ENCODE results near the gene REV3L.

The REV3L gene

GRCh38 chr6:111358454-111358853 is 124.6 kb downstream of the REV3L start:
- Histone ChIP-seq H3K27ac (ENCODE audit: low read depth, low read length) (no peak overlapping the region), H3F3A (ENCODE audit: insufficient read depth) (no peaks in the 10 kb centered on the region; the same call in 1 of the 2 replicates), H3K9ac (ENCODE audit: low read length) (no peak overlapping the region), H3K79me2 (ENCODE audit: insufficient read depth, low read length) (no peaks in the 10 kb centered on the region), H3K27me3 (ENCODE audit: low read length) (no peaks in the 10 kb centered on the region), H3K4me3 (ENCODE audit: insufficient read depth, low read length, poor library complexity, severe bottlenecking) (no peak overlapping the region), H3K9me3 (ENCODE audit: insufficient read depth, low read length) (no peaks in the 10 kb centered on the region), H2AFZ (ENCODE audit: low read depth, low read length, severe bottlenecking) (no peak overlapping the region), H3K9me2 (replicated peaks; ENCODE audit: insufficient read depth, low read length) (no peaks in the 10 kb centered on the region), H3K4me2 (ENCODE audit: low read depth, low read length, poor library complexity, severe bottlenecking) (no peak overlapping the region), H3K36me3 (ENCODE audit: low read length) (peaks cover 34% of the 10 kb centered on the region), H4K20me1 (ENCODE audit: low read depth, low read length) (no peaks in the 10 kb centered on the region)
- no peak for TF ChIP-seq EZH2phosphoT487 (conservative IDR thresholded peaks at IDR 0.05; ENCODE audit: low read length)
- TF ChIP-seq CTCF (IDR thresholded peaks at IDR 0.05; ENCODE audit: insufficient read depth, low read length, poor library complexity, severe bottlenecking): no peak

- no peak overlapping the region for H3K4me3 ChIP-seq (ENCODE audit: insufficient read depth, low read length, poor library complexity, severe bottlenecking)
- TF ChIP-seq EZH2phosphoT487 (conservative IDR thresholded peaks at IDR 0.05; ENCODE audit: low read length): no peak
- no peak for TF ChIP-seq CTCF (IDR thresholded peaks at IDR 0.05; ENCODE audit: insufficient read depth, low read length, poor library complexity, severe bottlenecking)
- H4K20me1 ChIP-seq (ENCODE audit: low read depth, low read length): no peaks in the 10 kb centered on the region
- H2AFZ ChIP-seq (ENCODE audit: low read depth, low read length, severe bottlenecking): no peak overlapping the region
- no peaks in the 10 kb centered on the region for H3K9me3 ChIP-seq (ENCODE audit: insufficient read depth, low read length)
- H3K36me3 ChIP-seq (ENCODE audit: low read length): peaks cover 34% of the 10 kb centered on the region
- H3F3A ChIP-seq (ENCODE audit: insufficient read depth): no peaks in the 10 kb centered on the region; the same call in 1 of the 2 replicates
- no peaks in the 10 kb centered on the region for H3K79me2 ChIP-seq (ENCODE audit: insufficient read depth, low read length)
- no peak overlapping the region for H3K4me2 ChIP-seq (ENCODE audit: low read depth, low read length, poor library complexity, severe bottlenecking)
- H3K27ac ChIP-seq (ENCODE audit: low read depth, low read length): no peak overlapping the region
- H3K27me3 ChIP-seq (ENCODE audit: low read length): no peaks in the 10 kb centered on the region
- H3K9ac ChIP-seq (ENCODE audit: low read length): no peak overlapping the region
- no peaks in the 10 kb centered on the region for H3K9me2 ChIP-seq (replicated peaks; ENCODE audit: insufficient read depth, low read length)
These were observed 125.3 kb downstream of the REV3L start for GRCh38 chr6:111357705-111358104.

GRCh38 chr6:111356551-111356950 is 126.5 kb downstream of the REV3L start:
- TF ChIP-seq EZH2phosphoT487 (conservative IDR thresholded peaks at IDR 0.05; ENCODE audit: low read length) (no peak), CTCF (IDR thresholded peaks at IDR 0.05; ENCODE audit: insufficient read depth, low read length, poor library complexity, severe bottlenecking) (no peak)
- Histone ChIP-seq H3K79me2 (ENCODE audit: insufficient read depth, low read length) (no peaks in the 10 kb centered on the region), H3K27ac (ENCODE audit: low read depth, low read length) (no peak overlapping the region), H3K9ac (ENCODE audit: low read length) (no peak overlapping the region), H3K27me3 (ENCODE audit: low read length) (no peaks in the 10 kb centered on the region), H3F3A (ENCODE audit: insufficient read depth) (no peaks in the 10 kb centered on the region), H3K9me2 (replicated peaks; ENCODE audit: insufficient read depth, low read length) (no peaks in the 10 kb centered on the region), H2AFZ (ENCODE audit: low read depth, low read length, severe bottlenecking) (no peak overlapping the region), H3K9me3 (ENCODE audit: insufficient read depth, low read length) (no peaks in the 10 kb centered on the region), H3K4me2 (ENCODE audit: low read depth, low read length, poor library complexity, severe bottlenecking) (no peak overlapping the region), H4K20me1 (ENCODE audit: low read depth, low read length) (no peaks in the 10 kb centered on the region), H3K4me3 (ENCODE audit: insufficient read depth, low read length, poor library complexity, severe bottlenecking) (no peak overlapping the region), H3K36me3 (ENCODE audit: low read length) (peaks cover 34% of the 10 kb centered on the region)

Data from SU-DHL-6 (cell line).